ENCODE results near the gene CACNB2.

CACNB2 gene

DNA sequence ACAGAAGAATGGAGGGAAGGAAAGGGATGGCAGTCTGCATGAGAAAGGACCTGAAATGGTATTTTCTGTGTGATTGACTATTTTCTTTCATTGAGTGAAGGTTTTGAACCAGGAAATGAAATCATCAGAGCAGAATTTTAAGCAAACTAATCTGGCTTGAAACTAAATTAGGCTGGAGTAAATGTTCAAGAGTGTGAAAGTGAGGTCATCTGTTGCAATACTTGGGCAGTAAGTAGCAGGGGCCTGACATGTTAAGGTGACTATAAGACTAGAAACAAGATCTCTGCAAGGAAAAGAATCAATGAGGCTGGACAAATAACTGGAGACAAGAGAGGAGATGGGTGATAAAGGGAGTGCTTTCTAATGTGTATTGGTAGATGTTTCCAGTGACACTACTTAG, 306.0 kb downstream of the CACNB2 start:
- peak; percentile 2 for DNase-seq (ENCODE audit: low read depth, low spot score)

- no peak for DNase-seq (ENCODE audit: low read depth, low spot score)
These were observed 309.4 kb downstream of the CACNB2 start for GRCh38 chr10:18449611-18450026.

DNA sequence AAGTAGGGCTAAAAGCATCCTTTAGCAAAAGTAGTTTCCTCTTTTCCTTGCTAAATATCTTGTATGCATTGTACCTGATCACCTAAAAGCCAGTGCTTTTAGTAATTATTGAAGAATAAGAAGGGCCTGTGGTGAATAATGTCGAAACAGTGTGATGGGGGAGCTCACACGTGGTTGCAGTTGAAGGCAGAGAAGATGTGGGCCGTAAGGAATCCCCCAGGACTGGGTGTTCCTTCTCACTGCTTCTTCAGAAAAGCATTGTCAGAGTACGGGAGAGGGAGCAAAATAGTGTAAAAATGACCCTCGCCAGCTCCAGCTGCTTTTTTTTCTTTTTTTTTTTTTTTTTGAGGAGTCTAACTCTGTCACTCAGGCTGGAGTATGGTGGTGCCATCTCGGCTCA, 310.1 kb downstream of the CACNB2 start:
- no peak for DNase-seq (ENCODE audit: low read depth, low spot score)

DNA sequence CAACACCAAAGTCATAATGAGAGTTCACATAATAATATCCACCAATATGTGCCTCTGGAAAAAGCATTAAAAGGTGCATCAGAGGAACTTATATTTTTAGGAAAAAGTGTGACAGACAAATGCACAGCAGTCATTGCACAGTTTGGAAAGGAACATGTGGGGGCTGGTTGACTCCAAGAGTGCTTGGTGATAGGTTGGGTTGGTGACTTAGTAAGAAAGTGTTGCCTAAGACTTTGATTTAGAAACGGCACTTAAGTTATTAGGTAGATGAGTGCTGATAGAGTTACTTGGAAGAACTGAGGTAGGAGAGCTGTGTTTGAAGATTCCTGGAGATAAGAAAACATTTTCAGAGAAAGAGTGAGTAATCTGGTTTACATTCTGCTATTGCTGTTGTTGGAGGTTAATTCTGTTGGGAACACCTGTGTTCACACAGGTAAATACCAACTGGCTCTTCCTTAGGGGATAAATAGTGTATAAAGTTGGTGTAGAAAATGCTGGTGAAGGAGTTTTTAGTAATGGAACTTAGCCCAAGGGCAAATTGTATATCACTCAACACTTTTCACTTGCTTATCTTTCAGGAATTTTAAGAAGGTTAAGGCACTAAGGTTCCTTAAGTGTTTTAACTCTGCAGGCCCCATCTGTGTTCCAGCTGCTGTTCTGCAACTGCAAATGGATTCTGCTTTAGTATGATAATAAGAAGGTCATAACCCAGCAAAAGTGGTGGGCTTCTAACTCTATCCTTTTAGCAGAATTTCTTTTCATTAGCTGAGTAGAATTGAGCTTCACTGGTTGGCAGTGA, 315.1 kb downstream of the CACNB2 start:
- no peak for DNase-seq (ENCODE audit: low read depth, low spot score)

- DNase-seq (ENCODE audit: low read depth, low spot score) = no peak
These were observed 316.8 kb downstream of the CACNB2 start for GRCh38 chr10:18456984-18457383.

- no peak for DNase-seq (ENCODE audit: low read depth, low spot score)
These were observed 319.8 kb downstream of the CACNB2 start for GRCh38 chr10:18460032-18460431.

DNA sequence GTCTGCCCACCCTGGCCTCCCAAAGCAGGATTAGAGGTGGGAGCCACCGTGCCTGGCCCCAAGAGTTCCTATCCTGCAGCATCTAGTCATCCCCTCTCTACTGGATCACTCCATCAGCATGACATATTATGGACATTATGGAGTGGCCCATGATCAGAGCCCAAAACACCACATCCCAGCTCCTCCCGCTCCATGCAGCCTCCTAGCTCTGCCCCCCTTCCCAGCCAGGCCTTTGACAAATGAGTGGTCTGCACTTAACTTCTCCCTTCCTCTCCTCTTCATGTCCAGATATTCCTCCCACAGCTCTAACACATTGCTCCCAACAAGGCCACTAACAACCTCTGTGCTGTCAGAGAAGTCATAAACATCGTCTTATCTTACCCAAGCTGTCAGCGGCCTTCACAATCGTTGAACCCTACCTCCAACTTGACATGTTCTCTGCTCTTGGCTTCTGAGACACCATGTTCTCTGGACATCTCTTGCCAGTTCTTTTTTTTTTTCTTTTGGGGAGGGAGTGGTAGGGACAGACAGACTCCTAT, 323.5 kb downstream of the CACNB2 start:
- DNase-seq (ENCODE audit: low read depth, low spot score) = no peak

DNA sequence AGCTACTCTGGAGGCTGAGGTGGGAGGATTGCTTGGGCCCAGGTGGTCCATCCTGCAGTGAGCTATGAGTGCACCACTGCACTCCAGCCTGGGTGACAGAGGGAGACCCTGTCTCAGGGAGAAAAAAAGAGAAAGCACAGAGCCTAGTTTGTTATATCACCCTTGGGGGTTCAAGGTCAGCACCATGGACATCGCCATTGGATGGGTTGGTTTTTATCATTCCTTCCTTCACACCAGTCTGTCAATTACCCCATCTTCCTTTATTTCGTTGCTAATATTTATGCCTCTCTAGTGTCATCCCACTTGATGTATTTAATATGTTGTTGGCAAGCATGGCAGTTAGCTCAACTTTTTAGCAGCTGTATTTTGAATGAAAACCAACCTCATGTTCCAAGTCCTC, 328.9 kb downstream of the CACNB2 start:
- no peak for DNase-seq (ENCODE audit: low read depth, low spot score)

- DNase-seq (ENCODE audit: low read depth, low spot score) = no peak
These were observed 332.8 kb downstream of the CACNB2 start for GRCh38 chr10:18472977-18473376.

- peak; percentile 65 for DNase-seq (ENCODE audit: low read depth, low spot score)
These were observed 333.3 kb downstream of the CACNB2 start for GRCh38 chr10:18473424-18474117.

DNA sequence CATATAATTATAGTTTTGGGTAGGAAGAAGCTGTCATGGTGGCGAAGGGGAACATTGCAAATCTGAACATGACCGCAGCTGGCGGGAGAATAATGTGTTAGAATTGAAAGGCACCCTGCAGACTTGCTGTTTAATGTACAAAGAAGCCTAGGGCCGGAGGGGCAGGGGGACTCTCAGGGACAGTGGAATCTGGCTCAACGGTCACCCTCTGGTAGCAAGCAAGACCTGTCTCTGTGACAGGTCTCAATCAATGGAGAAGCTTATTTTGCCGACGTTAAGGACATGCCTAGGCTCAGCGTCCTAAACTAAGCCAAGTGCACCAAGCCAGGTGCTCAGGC, 333.9 kb downstream of the CACNB2 start:
- DNase-seq (ENCODE audit: low read depth, low spot score) = no peak

GRCh38 chr10:18476076-18476647, 335.9 kb downstream of the CACNB2 start:
- no peak for DNase-seq (ENCODE audit: low read depth, low spot score)

GRCh38 chr10:18478354-18478753, 338.1 kb downstream of the CACNB2 start:
- DNase-seq (ENCODE audit: low read depth, low spot score) = no peak

DNA sequence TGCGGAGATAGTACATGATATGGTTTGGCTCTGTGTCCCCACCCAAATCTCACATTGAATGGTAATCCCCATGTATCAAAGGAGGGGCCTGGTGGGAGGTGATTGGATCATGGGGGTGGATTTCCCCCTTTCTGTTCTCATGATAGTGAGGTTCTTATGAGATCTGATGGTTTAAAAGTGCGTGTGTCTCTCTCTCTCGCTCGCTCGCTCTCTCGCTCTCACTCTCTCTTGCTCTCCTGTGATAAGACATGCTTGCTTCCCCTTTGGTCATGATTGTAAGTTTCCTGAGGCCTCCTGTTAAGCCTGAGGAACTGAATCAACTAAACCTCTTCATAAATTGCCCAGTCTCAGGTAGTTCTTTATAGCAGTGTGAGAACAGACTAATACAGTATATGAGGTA, 339.3 kb downstream of the CACNB2 start:
- no peak for DNase-seq (ENCODE audit: low read depth, low spot score)

DNA sequence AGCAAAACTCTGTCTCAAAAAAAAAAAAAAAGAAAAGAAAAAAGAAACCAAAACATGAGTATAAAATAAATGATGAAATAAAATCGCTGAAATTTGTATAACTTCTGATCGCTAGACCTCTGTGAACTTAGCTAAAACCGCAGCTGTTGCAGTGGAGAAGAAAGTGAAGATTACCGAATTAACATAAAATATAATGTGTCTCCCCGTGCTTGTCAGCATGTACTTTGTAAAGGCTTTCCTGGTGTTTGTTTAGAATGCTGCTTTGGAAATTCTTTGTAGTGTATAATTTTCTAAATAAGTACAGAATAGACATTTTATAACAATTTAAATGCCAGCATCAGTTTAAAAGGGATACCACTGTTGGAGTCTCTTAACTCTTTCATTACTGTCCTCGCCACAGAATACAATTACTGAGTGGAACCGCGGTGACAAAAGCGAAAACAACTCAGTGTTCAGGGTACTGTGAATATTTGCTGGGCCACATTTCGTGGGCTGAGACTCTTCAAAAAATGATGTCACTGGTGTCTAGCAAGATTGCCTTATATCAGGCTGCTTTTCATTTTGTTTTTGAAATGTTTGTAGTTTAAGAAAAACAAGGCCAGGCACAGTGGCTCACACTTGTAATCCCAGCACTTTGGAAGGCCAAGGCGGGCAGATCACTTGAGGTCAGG, 343.4 kb downstream of the CACNB2 start:
- DNase-seq (ENCODE audit: low read depth, low spot score) = peak; percentile 8

GRCh38 chr10:18486438-18486837, 346.2 kb downstream of the CACNB2 start:
- no peak for DNase-seq (ENCODE audit: low read depth, low spot score)

DNA sequence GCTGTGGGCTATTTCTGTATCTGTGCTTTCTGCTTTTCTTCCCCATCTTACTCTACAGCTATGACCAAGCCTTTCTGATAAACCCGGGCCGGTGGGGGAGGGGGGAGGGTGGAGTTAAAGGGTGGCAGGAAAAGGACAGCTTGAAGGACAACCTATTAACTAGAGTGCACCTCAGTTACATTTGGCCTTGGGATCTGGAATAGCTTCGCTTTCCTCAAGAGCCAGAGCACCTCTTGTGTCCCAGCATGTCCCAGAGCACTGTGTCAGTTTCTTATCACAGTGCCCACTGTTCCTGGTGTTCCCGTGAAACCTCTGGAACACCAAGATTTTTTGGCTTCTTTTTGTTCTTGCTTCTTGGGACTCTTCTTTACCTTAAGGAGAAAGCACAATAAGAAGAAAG, 350.5 kb downstream of the CACNB2 start:
- DNase-seq (ENCODE audit: low read depth, low spot score) = no peak

DNA sequence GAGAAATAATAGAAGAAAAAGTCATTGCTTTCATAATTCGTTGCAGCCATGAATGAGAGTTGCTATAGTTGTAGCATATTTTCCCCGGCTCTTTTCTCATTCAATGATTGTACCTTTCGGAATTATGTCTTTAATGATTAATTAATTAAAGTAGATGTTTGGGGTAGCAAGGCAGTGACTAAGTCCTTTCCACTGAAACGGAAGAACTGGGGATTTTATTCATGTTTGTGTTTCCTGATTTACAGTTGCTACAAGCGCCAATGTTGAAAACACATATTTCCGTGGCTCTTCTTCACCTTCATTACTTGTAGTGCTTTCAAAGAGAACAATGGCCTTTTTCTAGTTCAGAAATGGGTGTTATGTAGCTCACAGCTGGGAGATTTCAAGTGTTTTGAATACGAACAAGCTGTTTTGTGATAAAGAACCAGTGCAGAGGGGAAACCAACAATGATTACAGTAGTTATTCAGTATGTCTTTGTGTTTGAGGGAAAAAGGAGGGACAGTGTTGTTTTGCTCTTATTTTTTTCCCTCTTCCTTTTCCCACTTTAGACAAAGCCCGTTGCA, 357.7 kb downstream of the CACNB2 start:
- no peak for DNase-seq (ENCODE audit: low read depth, low spot score)

DNA sequence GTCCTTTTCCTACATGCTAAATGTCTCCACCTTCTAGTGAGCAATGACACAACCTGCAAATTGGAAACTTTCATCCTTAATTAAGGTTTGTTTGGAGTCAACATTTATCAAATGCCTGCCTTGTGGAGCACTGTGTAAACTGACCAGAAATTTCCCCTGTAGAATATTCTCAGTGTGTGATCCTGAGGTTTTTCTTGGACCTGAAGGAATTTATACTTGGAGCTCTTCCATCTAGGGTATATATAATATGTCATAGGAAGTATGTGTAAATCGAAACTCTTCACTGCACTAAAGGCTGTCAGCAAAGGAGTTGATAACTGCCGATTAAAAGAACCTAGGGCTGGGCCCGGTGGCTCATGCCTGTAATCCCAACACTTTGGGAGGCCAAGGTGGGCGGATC, 358.8 kb downstream of the CACNB2 start:
- DNase-seq (ENCODE audit: low read depth, low spot score) = no peak

DNA sequence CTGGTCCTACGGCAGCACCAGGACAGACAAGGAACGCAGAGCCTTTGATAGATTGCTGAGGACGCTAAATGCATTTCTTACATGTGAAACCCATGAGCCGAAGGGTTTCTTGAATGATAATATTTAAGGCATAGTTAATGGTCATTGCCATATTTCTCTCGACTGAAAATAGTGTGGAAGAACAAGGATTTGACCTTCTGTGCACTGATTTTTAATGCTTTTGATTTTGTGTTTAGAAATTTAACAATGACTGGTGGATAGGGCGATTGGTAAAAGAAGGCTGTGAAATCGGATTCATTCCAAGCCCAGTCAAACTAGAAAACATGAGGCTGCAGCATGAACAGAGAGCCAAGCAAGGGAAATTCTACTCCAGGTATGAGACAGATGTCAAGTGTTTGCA, 360.4 kb downstream of the CACNB2 start:
- no peak for DNase-seq (ENCODE audit: low read depth, low spot score)

GRCh38 chr10:18501198-18501597, 361.0 kb downstream of the CACNB2 start:
- DNase-seq (ENCODE audit: low read depth, low spot score) = peak; percentile 48

GRCh38 chr10:18501629-18502028, 361.4 kb downstream of the CACNB2 start:
- no peak for DNase-seq (ENCODE audit: low read depth, low spot score)

Measured in astrocyte of the hippocampus (primary cell).